Activated CD4-positive, alpha-beta T cell treated with anti-CD3 and anti-CD28 coated beads, Interleukin-2, amount 50 U/mL, for 4 hours (primary cell): ENCODE data around the gene RAB44.
"Not testable (repeated sequence)": the region's sequence is repeated elsewhere in the genome, so short reads cannot be mapped to it uniquely, and the experiment has no call there.

Source experiments
- DNase-seq, 2 experiments: peaks; one replicate each; pipeline ENCODE4 v3.0.0-alpha.2; 2020

The RAB44 gene

DNA sequence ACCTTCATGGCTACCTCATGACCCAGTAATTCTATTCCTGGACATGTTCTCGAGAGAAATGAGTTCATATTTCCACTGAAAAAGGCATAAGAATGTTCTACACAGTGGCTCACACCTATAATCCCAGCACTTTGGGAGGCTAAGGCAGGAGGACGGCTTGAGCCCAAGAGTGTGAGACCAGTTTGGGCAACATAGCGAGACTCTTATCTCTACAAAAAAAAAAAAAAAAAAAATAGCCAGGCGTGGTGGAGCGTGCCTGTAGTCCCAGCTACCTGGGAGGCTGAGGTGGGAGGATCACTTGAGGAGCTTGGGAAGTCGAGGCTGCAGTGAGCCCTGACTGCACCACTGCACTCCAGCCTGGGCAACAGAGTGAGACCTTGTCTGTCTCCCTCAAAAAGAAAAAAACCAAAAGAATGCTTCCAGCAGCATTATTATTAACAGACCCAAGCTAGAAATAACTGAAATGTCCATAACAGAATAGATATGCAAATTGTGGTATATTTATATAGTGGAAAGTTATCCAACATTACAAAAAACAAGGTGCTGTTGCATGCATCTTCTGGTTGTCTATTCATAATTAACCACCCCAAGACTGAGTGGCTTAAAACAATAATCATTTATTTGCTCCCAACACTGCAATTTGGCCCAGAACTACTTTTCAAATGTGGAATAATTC is 9.4 kb upstream of the RAB44 start:
- no peak for DNase-seq

DNA sequence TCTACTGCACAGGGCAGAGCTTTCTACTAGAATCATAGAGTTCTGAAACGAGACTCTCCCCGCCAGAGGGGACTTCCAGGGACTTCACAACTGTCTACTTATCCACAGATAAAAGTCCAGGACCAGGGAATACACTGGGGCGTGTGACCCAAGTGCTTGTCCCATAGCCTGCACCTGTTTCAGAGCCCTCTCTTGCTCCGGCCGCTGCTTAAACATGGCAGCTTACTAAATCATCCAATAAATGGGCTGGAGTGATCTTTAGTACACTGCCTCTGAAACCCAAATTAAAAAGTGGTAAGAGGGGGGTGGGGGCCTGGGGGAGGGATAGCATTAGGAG is 8.9 kb upstream of the RAB44 start:
- no peak for DNase-seq

DNA sequence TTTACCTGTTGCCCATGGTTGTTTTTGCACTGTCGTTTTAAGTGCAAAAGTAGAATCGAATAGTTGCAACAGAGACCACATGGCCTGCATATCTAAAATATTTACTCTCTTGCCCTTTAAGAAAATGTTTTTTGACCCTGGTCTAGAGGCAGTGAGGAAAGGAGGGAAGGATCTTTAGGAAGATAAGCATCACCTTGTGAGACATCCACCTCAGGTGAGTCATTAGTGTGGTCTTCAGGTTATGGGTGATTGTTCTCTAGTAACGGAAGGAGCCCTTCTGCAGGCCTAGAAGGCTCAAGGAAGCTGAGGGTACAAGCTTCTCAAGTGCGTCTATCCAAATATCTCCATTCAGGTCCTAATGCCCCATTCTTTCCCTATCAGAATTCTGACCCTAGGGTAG is 6.6 kb upstream of the RAB44 start:
- DNase-seq = no peak

DNA sequence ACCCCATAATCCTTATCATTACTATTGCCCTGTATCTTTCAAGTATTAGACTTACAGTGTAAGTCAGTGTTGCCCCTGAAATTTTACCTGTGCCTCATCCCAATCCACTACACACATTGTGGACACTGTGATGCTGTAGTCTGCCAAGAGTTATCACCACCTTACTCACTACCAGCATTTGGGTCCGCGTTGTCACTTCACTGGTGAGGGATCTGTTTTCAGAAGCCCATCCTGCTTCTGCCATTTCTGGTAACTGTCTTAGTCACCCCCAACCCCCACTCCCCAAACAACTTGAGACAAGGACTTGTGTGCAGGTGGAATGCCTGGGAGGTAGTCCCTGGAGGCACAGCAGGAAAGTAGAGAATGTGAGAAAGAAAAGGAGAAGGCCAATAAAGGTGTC is 6.0 kb upstream of the RAB44 start:
- no peak for DNase-seq

DNA sequence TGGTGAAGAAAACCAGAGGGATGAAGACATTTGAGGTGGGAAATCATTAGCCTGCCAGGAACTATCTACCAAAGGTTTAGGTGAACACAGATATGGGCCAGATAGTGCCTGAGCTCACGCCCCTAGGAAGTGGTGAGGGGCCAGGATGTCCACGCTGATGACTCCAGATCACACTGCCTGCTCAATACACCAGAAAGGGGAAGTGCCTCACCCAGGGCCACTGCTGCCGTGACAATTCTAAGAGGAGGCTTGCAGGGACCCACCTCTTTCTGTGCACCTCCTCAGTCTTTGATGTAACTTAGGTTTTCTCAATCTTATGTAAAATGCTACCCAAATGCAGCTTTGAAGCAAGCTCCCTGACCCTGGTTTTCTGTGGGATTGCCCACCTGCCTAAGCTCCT is 5.4 kb upstream of the RAB44 start:
- no peak for DNase-seq

DNA sequence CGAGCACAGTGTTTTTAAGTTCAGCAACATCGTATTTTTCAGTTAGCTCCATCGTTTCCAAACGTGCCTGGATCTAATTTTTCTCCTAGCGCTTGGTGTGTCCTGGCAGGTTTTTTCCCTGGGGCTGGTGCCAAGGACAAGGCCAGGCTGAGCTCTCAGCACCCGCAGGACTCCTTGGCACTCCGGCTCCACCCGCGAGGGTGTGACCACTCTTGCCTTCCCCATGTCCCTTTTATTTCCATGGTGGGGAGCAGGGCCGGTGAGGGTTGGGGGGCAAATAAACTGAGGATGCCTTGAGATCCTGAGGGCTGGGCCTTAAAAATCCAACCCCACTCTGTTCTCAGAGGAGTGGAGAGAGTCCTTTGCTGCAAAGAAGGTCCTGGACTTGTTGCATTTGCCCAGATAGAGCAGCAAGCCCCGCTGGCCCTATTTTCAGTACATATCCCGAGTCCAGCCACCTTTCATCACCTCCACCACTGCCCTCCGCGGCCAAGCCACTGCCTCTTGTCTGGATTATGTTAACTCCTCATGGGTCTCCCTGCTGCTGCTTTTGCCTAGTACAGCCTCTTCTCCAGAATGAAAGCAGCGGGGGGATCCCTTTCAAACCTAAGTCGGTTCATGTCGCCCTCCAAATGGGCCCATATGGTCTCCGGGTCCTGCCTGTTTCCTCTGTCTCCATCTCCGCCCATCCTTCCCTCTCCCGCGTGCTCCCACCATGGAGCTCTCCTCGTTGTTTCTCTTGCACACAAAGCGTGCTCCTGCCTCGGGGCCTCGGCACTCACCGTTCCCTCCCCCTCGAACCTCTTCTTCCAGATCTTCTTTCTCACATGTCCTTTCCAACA is 4.5 kb upstream of the RAB44 start:
- no peak for DNase-seq

DNA sequence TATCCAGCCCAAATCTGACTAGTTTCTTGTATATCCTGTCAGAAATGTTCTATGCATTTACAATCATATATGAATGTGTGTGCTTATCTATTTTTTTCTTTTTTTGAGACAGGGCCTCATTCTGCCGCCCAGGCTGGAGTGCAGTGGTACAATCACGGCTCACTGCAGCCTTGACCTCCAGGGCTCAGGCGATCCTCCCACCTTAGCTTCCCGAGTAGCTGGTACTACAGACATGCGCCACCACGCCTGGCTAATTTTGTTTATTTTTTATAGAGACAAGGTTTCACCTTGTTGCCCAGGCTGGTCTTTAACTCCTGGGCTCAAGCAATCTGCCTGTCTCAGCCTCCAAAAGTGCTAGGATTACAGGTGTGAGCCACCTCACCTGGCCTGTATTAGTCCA is 3.0 kb upstream of the RAB44 start:
- DNase-seq = no peak

DNA sequence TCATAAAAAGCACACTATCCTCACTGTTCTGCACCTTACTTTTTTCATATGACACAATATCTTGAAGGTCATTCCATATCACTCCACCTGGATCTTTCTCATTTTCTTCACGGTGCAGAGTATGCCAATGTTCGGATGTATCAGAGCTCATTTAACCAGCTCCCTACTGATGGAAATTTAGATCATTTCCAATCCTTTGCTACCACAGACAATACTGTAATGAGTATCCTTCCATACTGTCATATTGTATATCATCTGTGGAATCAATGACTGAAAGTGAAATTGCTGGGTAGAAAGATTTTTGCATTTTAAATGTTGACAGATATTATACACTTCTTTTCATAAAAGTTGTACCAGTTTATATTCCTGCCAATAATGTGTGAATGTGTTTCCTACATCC is 2.2 kb upstream of the RAB44 start:
- no peak for DNase-seq

DNA sequence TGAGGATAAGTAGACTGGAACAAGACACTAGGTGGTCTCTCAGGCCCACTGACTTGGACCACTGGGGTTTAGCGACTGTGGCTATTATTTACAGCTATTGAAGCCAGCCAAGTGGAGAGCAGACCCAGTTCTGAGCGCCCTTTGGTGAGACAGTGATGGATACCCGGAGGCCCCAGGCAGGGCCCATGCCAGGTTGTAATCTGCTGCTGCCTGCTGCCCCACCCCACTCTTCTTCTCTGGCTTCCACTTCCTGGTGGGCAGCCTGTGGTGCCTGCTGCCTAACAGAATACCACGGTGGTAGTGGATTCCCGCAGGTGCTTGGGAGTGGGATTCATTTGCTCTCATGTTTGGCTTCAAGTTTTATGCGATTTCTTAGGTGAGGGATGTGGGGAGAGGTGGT is 570 bp downstream of the RAB44 start:
- DNase-seq = no peak

DNA sequence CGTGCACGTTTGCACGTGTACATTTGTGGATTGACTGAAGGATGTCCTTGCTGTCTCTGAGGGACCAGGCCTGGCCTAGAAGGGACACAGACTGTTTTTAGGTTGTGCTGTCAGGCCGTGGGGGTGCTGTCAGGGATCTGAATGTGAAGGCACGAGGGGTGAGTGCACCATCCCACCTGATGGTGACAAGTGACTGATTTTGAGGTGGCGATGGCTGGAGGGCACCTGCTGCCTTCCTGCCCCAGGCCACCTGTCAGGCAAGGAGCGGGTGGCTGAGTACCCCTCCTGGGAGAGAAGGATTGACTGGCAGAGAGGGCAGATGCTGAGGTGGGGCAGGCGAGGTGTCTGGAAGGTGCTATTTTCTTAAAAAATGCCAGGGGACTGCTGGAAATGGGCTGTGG is 1.2 kb downstream of the RAB44 start:
- no peak for DNase-seq

DNA sequence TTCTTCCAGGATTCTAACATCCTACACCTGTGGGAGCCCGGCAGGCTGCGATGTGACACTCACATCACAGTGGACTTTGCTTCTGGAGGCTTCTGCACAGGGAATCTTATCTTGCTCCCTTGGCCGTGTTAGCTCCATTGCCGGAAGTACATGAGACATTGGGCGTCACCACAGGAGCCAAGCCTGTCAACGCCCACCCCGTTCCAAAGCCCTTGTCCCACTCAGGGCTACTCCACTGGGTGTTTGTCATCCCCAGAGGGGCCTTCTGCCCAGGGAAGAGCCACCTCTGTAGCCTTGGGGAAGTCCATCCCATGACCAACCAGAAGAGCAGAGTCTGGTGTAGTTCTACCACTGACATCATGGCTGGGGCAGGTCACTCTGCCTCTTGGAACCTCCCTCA is 1.7 kb downstream of the RAB44 start:
- DNase-seq = no peak

DNA sequence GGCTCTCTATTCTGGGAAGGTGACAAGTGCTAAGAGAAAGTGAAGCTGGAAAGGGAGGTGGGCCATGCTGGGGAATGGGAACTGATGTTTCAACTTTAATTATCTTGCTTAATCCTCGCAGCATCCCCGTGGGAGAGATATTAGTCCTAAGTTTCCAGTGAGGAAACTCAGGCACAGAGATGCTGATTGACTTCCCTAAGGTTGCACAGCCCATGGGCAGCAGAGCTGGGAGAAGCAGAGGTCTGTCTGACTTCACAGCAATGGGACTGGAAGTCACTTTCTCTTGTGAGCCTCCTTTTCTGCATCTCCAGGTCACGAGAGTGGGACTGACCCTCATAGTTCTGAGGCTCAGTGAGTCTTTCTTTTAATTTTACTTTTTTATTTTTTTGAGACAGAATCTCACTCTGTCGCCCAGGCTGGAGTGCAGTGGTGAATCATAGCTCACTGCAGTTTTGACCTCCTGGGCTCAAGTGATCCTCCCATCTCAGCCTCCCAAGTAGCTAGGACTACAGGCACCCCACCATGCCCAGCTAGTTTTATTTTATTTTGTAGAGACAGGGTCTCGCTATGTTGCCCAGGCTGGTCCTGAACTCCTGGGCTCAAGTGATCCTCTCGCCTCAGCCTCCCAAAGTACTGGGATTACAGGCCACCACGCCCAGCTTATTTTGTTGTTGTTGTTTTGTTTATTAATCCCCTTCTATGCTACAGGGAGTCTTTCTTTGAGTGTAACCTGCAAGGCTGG is 2.6 kb downstream of the RAB44 start:
- DNase-seq = no peak

DNA sequence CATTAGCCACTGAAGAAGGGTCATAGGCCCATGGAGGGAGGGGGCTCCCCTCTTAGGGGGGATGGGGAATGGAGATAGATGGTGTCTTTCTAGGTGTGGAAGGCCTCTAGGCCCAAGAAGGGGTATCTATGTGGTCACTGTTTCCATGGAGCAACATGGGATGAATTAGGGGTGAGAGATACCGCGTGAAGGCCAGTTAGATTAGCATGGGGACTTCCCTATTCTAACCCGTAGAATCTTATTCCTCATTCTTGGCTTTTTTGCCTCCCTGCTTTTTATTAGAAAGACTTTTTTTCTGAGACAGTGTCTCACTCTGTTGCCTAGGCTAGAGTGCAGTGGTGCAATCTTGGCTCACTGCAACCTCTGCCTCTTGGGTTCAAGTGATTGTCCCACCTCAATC is 3.2 kb downstream of the RAB44 start:
- DNase-seq = no peak

DNA sequence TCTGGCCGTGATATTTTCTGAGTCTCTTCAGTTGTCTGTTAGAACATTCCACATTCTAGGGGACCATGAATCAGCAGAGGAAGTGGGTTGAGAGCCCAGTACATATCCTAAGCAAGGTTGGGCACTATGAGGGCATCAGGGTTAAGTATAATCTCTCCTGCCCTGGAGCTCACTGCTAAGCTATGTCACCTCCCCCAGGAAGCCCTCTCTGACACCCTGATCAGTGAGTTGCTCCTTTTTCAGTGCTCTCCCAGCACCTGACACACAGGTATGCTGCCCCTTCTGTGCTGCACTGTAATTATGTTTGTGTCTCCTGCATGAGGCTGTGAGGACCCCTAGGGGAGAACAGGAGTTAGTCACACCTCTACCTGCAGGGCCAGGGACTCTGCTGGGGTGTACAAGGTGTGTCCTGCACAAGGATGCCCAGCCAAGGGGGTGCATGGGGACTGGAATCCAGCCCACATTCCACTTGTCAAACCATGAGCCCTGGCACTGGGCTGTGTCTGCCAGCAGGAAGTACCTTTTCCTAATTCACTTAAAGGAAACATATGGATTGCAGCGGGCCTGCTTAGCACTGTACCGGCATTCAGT is 3.9 kb downstream of the RAB44 start:
- no peak for DNase-seq

DNA sequence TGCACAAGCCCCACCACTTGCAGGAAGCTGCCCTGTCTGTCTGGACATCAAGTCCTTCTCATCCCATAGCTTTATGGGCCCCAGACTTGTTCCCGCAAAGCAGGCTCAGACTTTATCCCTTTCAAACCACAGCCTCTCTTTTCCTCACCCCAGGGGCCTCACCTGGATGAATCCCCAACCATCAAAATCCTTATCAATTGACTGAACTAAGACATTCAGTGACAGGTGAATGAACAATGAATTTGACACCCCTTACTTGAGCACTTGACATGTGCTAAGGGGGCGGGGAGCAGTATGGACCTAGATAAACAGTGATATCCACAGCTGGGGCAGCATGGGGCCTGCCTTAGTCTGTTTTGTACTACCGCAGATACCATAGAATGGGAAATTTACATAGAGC is 5.0 kb downstream of the RAB44 start:
- no peak for DNase-seq

DNA sequence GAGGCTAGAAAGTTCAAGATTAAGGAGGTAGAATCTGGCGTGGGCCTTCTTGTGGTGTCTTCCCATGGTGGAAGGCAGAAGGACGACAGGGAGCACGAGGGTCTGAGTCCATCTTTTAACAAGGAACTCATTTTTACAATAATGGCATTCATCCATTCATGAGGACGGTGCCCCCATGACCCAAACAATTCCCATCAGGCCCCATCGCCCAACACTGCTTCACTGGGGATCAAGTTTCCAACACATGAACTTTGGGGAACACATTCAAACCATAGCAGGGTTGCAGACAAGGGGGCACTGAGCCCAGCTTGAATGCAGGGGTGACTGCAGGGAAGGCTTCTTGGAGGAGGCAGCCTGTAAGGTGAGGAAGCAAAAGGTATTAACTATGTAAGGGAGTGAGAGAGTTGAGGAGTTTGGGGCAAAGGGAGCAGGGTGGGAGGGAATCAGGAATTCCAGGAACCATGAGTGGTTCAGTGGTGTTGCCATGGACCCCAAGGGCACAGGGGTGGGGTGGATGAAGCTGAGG is 5.5 kb downstream of the RAB44 start:
- DNase-seq = no peak

DNA sequence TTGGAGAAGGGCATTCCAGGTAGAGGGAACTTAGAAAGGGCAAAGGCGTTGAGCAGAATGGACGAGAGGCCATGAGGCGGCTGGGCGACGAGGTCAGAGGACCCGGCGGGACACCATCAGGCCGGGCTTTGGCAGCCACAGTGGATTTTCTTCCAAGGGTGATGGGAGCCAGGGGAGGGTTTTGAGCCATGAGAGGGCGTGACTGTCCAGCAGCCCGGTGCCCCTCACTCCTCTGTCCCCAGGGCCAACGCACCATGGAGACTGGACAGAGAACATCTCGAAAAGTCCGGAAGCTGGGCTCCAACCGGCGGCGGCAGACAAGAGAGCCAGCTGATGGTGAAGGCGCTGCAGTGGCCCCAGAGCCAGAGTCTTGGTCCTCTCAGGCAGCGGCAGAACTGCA is 6.4 kb downstream of the RAB44 start:
- DNase-seq = no peak

DNA sequence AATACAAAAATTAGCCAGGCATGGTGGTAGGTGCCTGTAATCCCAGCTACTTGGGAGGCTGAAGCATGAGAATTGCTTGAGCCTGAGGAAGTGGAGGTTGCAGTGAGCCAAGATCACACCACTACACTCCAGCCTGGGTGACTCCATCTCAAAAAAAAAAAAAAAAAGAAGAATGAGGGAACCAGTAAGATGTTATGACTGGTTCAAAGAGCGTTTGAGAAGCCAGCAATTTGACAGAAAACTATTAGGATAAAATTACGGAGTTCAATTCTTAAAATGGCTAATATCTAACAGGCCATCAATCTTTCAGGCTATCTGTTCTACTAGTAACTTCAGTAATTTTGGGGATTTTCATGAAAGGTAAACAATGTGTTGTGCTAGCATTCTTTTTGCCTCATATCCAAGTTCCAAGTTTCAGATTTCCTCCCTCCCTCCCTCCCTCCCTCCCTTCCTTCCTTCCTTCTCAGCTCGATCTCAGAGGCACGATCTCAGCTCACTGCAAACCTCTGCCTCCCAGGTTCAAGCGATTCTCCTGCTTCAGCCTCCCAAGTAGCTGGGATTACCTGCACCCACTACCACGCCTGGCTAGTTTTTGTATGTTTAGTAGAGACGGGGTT is 7.4 kb downstream of the RAB44 start:
- DNase-seq = not testable (repeated sequence)

DNA sequence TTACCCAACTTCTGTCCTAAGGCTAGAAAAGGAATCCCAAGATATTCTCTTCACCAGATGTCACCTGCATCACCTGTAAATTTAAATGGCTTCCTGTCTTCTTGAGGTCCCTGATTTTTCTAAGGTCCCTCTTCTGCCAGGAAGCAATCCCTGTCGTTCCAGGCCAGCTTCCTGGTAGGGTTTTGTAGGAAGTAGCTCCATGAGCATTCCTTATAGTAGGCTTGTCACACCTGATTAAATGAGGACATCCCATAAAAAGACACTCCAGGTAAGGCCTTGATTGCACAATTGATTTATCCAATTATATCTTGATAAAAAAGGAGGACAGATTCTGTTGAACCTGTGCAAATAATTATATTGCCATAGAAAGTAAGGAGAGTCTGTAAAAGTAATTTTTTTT is 8.7 kb downstream of the RAB44 start:
- no peak for DNase-seq

DNA sequence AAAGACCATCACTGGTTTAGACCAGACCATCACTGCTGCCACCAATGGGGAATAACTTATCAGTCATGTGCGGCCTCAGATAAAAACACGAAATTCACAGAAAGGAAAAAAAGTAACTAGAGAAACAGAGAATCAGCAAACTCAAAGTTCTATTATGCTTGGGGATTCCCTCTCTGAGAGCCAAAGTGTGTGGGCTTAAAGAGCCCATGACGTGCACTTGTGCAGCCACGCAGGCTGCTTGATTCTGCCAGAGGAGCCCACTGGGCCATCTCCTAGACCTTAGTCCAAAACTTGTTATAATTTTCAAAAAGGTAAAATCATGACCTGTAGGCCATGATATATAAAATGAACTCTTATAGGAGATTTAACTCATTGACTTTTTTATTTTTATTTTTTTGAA is 15.2 kb downstream of the RAB44 start:
- no peak for DNase-seq

DNA sequence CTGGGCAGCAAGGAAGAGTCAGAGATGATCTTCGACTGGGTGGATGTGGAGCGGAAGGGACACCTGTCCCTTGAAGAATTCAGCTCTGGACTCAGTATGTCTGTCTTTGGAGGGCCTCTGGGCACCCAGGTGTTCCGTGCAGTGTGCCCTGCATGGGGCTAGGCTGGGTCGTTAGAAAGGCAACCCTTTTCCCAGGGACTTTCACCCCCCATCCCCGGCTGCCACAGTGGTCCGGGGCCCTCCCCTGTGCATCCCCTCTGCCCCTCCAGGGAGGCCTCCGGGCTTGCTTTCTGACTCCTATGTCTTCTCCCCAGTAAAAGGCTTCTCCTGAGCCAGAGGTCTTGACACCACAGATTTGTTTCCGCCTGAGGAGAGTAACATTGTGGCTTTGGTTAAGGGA is 16.2 kb downstream of the RAB44 start:
- DNase-seq = no peak

DNA sequence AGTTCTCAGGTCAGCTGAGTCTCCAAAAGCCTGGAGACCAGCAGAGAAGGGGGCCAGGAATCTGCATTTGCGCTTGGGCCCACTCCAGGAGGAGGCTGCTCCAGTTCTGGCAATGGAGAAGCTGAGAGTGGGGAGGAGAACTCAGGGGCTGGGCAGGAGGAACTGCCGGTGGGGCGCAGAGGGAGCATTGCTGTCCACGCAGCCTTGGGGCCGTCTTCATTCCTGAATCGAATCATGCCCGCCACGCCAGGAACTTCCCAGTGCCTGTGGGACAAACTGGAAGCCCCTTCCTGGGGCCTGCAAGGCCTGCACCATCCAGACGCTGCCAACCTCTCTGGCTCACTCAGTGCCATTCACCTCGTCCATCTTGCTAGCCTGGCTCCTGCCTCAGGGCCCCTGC is 16.9 kb downstream of the RAB44 start:
- DNase-seq = no peak

DNA sequence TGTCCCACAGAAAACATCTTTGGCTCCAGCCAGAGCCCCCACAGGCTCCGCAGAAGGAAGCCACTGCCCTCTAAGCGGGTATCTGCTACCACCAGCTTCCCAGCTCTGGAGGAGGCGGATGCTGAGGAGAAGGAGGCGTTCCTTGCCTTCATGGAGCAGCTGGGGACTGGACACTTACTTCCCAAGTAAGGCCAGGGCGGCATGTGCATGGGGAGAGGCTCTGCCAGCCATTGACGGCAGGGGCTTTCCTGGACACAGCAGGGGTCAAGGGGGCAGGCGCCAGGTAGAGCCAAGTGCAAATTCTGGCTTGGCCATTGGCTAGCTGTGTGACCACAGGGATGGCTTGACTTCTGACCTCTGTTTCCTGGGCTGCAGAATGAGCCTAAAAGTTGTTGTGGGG is 17.8 kb downstream of the RAB44 start:
- DNase-seq = no peak
